Activated T-helper 2 cell treated with anti-CD3 and anti-CD28 coated beads, Interferon-gamma antibody, Interleukin-2, Interleukin-4, amounts not matched to agents 10 μg/mL and 5 μg/mL and 100 μg/mL, durations not matched to agents 14 hours and 24 hours and 36 hours (primary cell): ENCODE data around the gene ALDH9A1. TPM values are rescaled to one million over a fixed set of nuclear protein-coding genes. Genes with fewer than 3 reads are reported as not detected.
"Not testable (repeated sequence)": the region's sequence is repeated elsewhere in the genome, so short reads cannot be mapped to it uniquely, and the experiment has no call there.

Source experiments
- DNase-seq: peaks from one replicate; pipeline ENCODE4 v3.0.0; 2021; ENCODE audit warnings: low spot score
- H3K27ac Mint-ChIP-seq: one replicate; pipeline ENCODE4 v1.8.0; 2021; ENCODE audit warnings: mixed read lengths
- H3K27me3 Mint-ChIP-seq: one replicate; pipeline ENCODE4 v1.8.0; 2021; ENCODE audit warnings: low read depth, mixed read lengths
- H3K36me3 Mint-ChIP-seq: one replicate; pipeline ENCODE4 v1.8.0; 2021; ENCODE audit warnings: low read depth, mixed read lengths
- H3K4me1 Mint-ChIP-seq: one replicate; pipeline ENCODE4 v1.8.0; 2021; ENCODE audit warnings: low read depth, mixed read lengths
- H3K4me3 Mint-ChIP-seq: one replicate; pipeline ENCODE4 v1.8.0; 2021; ENCODE audit warnings: low read depth, mild to moderate bottlenecking, moderate library complexity, mixed read lengths
- H3K9me3 Mint-ChIP-seq: one replicate; pipeline ENCODE4 v1.8.0; 2021; ENCODE audit warnings: mixed read lengths
- intact Hi-C: fragments of 100-400 bp; cut with micrococcal nuclease; formaldehyde crosslinking; loops from one replicate; pipeline ENCODE4 v1.15.1; 2023
- total RNA-seq: library from RNA; stranded (reverse); gene quantifications from 2 replicates; pipeline ENCODE4 v1.2.3, GENCODE V29; 2022

ALDH9A1 gene
- total RNA-seq, 1 donor from 2014 or later, result 43.3 TPM

GRCh38 chr1:165650981-165651625 lies 47.3 kb downstream of the ALDH9A1 start:
- H3K4me3 Mint-ChIP-seq, result no peak overlapping the region
- H3K27me3 Mint-ChIP-seq, result no peaks in the 10 kb centered on the region
- H3K36me3 Mint-ChIP-seq, result peaks cover 52% of the 10 kb centered on the region
- no peaks in the 10 kb centered on the region for H3K9me3 Mint-ChIP-seq
- H3K4me1 Mint-ChIP-seq, result peaks cover 24% of the 10 kb centered on the region
- H3K27ac Mint-ChIP-seq, result no peak overlapping the region
- intact Hi-C loops, result no loop called here
- no peak for DNase-seq

GRCh38 chr1:165648919-165649572 lies 49.3 kb downstream of the ALDH9A1 start:
- no peak overlapping the region for H3K27ac Mint-ChIP-seq
- no peak for DNase-seq
- H3K9me3 Mint-ChIP-seq, result no peaks in the 10 kb centered on the region
- peaks cover 37% of the 10 kb centered on the region for H3K36me3 Mint-ChIP-seq
- H3K27me3 Mint-ChIP-seq, result no peaks in the 10 kb centered on the region
- H3K4me1 Mint-ChIP-seq, result peaks cover 34% of the 10 kb centered on the region
- intact Hi-C loops, result no loop called here
- H3K4me3 Mint-ChIP-seq, result no peak overlapping the region

GRCh38 chr1:165647970-165648369 lies 50.4 kb downstream of the ALDH9A1 start:
- Mint-ChIP-seq H3K4me3 (no peak overlapping the region), H3K27ac (no peak overlapping the region), H3K4me1 (peaks cover 36% of the 10 kb centered on the region), H3K27me3 (no peaks in the 10 kb centered on the region), H3K36me3 (peaks cover 27% of the 10 kb centered on the region), H3K9me3 (no peaks in the 10 kb centered on the region)
- DNase-seq, result no peak
- intact Hi-C loops, result no loop called here

- no peaks in the 10 kb centered on the region for H3K9me3 Mint-ChIP-seq
- H3K4me1 Mint-ChIP-seq, result peaks cover 37% of the 10 kb centered on the region
- DNase-seq, result no peak
- intact Hi-C loops, result no loop called here
- H3K4me3 Mint-ChIP-seq, result no peak overlapping the region
- peaks cover 24% of the 10 kb centered on the region for H3K36me3 Mint-ChIP-seq
- H3K27ac Mint-ChIP-seq, result no peak overlapping the region
- H3K27me3 Mint-ChIP-seq, result no peaks in the 10 kb centered on the region
These were observed 50.8 kb downstream of the ALDH9A1 start for GRCh38 chr1:165647517-165647916.

- intact Hi-C loops, result no loop called here
- Mint-ChIP-seq H3K36me3 (peaks cover 19% of the 10 kb centered on the region), H3K27ac (no peak overlapping the region), H3K27me3 (no peaks in the 10 kb centered on the region), H3K4me3 (no peak overlapping the region), H3K9me3 (no peaks in the 10 kb centered on the region), H3K4me1 (peaks cover 50% of the 10 kb centered on the region)
- peak; percentile 18 for DNase-seq
These were observed 52.6 kb downstream of the ALDH9A1 start for GRCh38 chr1:165645654-165646366.

- intact Hi-C loops, result loop anchor here (5.0 kb wide), 1 partner anchor 733 kb away; no protein-coding TSS in a partner anchor
- no peak overlapping the region for H3K27ac Mint-ChIP-seq
- H3K9me3 Mint-ChIP-seq, result no peaks in the 10 kb centered on the region
- DNase-seq, result no peak
- H3K4me3 Mint-ChIP-seq, result no peak overlapping the region
- H3K4me1 Mint-ChIP-seq, result peaks cover 56% of the 10 kb centered on the region
- H3K36me3 Mint-ChIP-seq, result peaks cover 6% of the 10 kb centered on the region
- H3K27me3 Mint-ChIP-seq, result no peaks in the 10 kb centered on the region
These were observed 54.2 kb downstream of the ALDH9A1 start for GRCh38 chr1:165644064-165644735.

GRCh38 chr1:165641231-165641987 lies 57.0 kb downstream of the ALDH9A1 start:
- intact Hi-C loops, result loop anchor here (5.0 kb wide), 1 partner anchor 736 kb away; no protein-coding TSS in a partner anchor
- Mint-ChIP-seq H3K4me3 (no peak overlapping the region), H3K27me3 (no peaks in the 10 kb centered on the region), H3K27ac (no peak overlapping the region), H3K9me3 (no peaks in the 10 kb centered on the region), H3K36me3 (peaks cover 12% of the 10 kb centered on the region), H3K4me1 (peaks cover 61% of the 10 kb centered on the region)
- DNase-seq, result no peak

GRCh38 chr1:165639821-165640623 lies 58.3 kb downstream of the ALDH9A1 start:
- H3K4me1 Mint-ChIP-seq, result peaks cover 52% of the 10 kb centered on the region
- H3K36me3 Mint-ChIP-seq, result peaks cover 16% of the 10 kb centered on the region
- H3K9me3 Mint-ChIP-seq, result no peaks in the 10 kb centered on the region
- H3K27me3 Mint-ChIP-seq, result no peaks in the 10 kb centered on the region
- peak; percentile 14 for DNase-seq
- H3K27ac Mint-ChIP-seq, result peak overlapping the region; percentile 66
- H3K4me3 Mint-ChIP-seq, result peak overlapping the region; percentile 11
- intact Hi-C loops, result loop anchor here (1.0 to 5.0 kb wide), 2 partner anchors 8 to 737 kb away; no protein-coding TSS in a partner anchor

- DNase-seq, H3K27me3 Mint-ChIP-seq, H3K4me3 Mint-ChIP-seq, intact Hi-C loops, H3K9me3 Mint-ChIP-seq, H3K27ac Mint-ChIP-seq: not testable (repeated sequence)
- Mint-ChIP-seq H3K36me3 (peaks cover 19% of the 10 kb centered on the region), H3K4me1 (peaks cover 60% of the 10 kb centered on the region)
These were observed 60.2 kb downstream of the ALDH9A1 start for GRCh38 chr1:165638211-165638610.

- no peaks in the 10 kb centered on the region for H3K9me3 Mint-ChIP-seq
- H3K27ac Mint-ChIP-seq, result no peak overlapping the region
- H3K27me3 Mint-ChIP-seq, result no peaks in the 10 kb centered on the region
- H3K4me3 Mint-ChIP-seq, result no peak overlapping the region
- DNase-seq, result no peak
- H3K36me3 Mint-ChIP-seq, result peaks cover 19% of the 10 kb centered on the region
- peaks cover 58% of the 10 kb centered on the region for H3K4me1 Mint-ChIP-seq
- intact Hi-C loops, result no loop called here
These were observed 60.9 kb downstream of the ALDH9A1 start for GRCh38 chr1:165637427-165637826.

GRCh38 chr1:165635823-165636222 lies 62.5 kb downstream of the ALDH9A1 start:
- intact Hi-C loops, result no loop called here
- no peak overlapping the region for H3K27ac Mint-ChIP-seq
- peaks cover 46% of the 10 kb centered on the region for H3K4me1 Mint-ChIP-seq
- H3K36me3 Mint-ChIP-seq, result peaks cover 19% of the 10 kb centered on the region
- H3K9me3 Mint-ChIP-seq, result no peaks in the 10 kb centered on the region
- DNase-seq, result no peak
- no peaks in the 10 kb centered on the region for H3K27me3 Mint-ChIP-seq
- H3K4me3 Mint-ChIP-seq, result no peak overlapping the region
